ENCODE measurements around the gene SPESP1.

- TF ChIP-seq CTCF (IDR thresholded peaks at IDR 0.05; ENCODE audit: extremely low read depth in 1 of 2, insufficient read depth in 1 of 2, low read depth in 1 of 2, low read length in 2 of 2), result no peak
- no peak for TF ChIP-seq POLR2A (IDR thresholded peaks at IDR 0.05; ENCODE audit: low read depth, low read length)
- TF ChIP-seq POLR2AphosphoS5 (IDR thresholded peaks at IDR 0.05; ENCODE audit: insufficient read depth, low read depth, low read length), result no peak
- TF ChIP-seq EZH2 (IDR thresholded peaks at IDR 0.05; ENCODE audit: borderline replicate concordance, low read depth, low read length, severe bottlenecking), result no peak
- no peak for TF ChIP-seq JUN (IDR thresholded peaks at IDR 0.05; ENCODE audit: borderline replicate concordance, insufficient read depth, insufficient read length, low read depth)
- TF ChIP-seq MAX (IDR thresholded peaks at IDR 0.05; ENCODE audit: insufficient read depth, insufficient read length), result no peak
- TF ChIP-seq FOS (IDR thresholded peaks at IDR 0.05; ENCODE audit: borderline replicate concordance, insufficient read depth, low read length), result no peak
- TF ChIP-seq MYC (IDR thresholded peaks at IDR 0.05; ENCODE audit: low read depth, low read length), result no peak
These were observed 55.1 kb downstream of the SPESP1 start for GRCh38 chr15:68985361-68985891.
